Measurements from ENCODE around the gene CDK17. TPM values are rescaled to one million over a fixed set of nuclear protein-coding genes. Genes with fewer than 3 reads are reported as not detected.

CDK17 gene
- total and polyA plus RNA-seq, 11 donors: 6.7 to 31.7 (median 22.9) TPM

GRCh38 chr12:96255077-96255476 is 145.2 kb downstream of the CDK17 start:
- no peaks in the 10 kb centered on the region for H3K27me3 ChIP-seq
- peak overlapping the region in 5 of 12 donors; percentile 8 to 21 (median 15) for H3K4me3 ChIP-seq
- peaks cover 0 to 61% (median 52%) of the 10 kb centered on the region in 12 donors for H3K4me1 ChIP-seq
- H3K9me3 ChIP-seq: no peaks in the 10 kb centered on the region
- peak overlapping the region in 11 of 12 donors; percentile 44 to 88 (median 61) for H3K27ac ChIP-seq
- peak in 4 of 5 donors; percentile 76 to 87 (median 82) for DNase-seq
- intact Hi-C loops (cut with DNase I): no loop called here
- peak; percentile 82 to 96 (median 92) for ATAC-seq
- WGBS, 4 donors: 36 to 53% (median 39%) methylated on average over 8 of the region's 8 CpGs
- H3K36me3 ChIP-seq: peaks cover 0 to 52% (median 22%) of the 10 kb centered on the region in 9 donors
- TF ChIP-seq POLR2A (IDR thresholded peaks at IDR 0.05) (no peak), CTCF (IDR thresholded peaks at IDR 0.05) (no peak)

- intact Hi-C loops (cut with DNase I): no loop called here
- Histone ChIP-seq H3K36me3 (peaks cover 0 to 73% (median 38%) of the 10 kb centered on the region in 9 donors), H3K9me3 (no peaks in the 10 kb centered on the region), H3K4me1 (peaks cover 14 to 57% (median 36%) of the 10 kb centered on the region in 12 donors), H3K27me3 (no peaks in the 10 kb centered on the region), H3K27ac (peak overlapping the region in 9 of 12 donors; percentile 15 to 76 (median 71)), H3K4me3 (no peak overlapping the region)
- 80 to 99% (median 84%) methylated on average over 7 of the region's 7 CpGs for WGBS, 4 donors
- TF ChIP-seq POLR2A (IDR thresholded peaks at IDR 0.05): no peak
- no peak for TF ChIP-seq CTCF (IDR thresholded peaks at IDR 0.05)
- DNase-seq (no peak), ATAC-seq (no peak)
Measured at GRCh38 chr12:96250119-96250685, 150.0 kb downstream of the CDK17 start.

GRCh38 chr12:96249196-96250118 is 150.8 kb downstream of the CDK17 start:
- Histone ChIP-seq H3K4me3 (no peak overlapping the region), H3K9me3 (no peaks in the 10 kb centered on the region), H3K36me3 (peaks cover 0 to 77% (median 38%) of the 10 kb centered on the region in 9 donors), H3K27ac (peak overlapping the region in 11 of 12 donors; percentile 15 to 76 (median 60)), H3K27me3 (no peaks in the 10 kb centered on the region), H3K4me1 (peaks cover 14 to 53% (median 31%) of the 10 kb centered on the region in 12 donors)
- no peak for TF ChIP-seq CTCF (IDR thresholded peaks at IDR 0.05)
- TF ChIP-seq POLR2A (IDR thresholded peaks at IDR 0.05): no peak
- DNase-seq (peak; percentile 66 to 84 (median 78)), ATAC-seq (peak; percentile 84 to 94 (median 92))
- WGBS, 4 donors: 34 to 45% (median 38%) methylated on average over 13 to 16 of the region's 16 CpGs
- intact Hi-C loops (cut with DNase I): loop anchor here in 1 of 10 donors (10.0 kb wide), 1 partner anchor 145 kb away; no protein-coding TSS in a partner anchor
